HUDEP-2 (cell line): ENCODE measurements around the gene RCC1.
"Not testable (repeated sequence)": the region's sequence is repeated elsewhere in the genome, so short reads cannot be mapped to it uniquely, and the experiment has no call there.

Experiments
- DNase-seq, 76 experiments: peaks; one replicate each; lab custom pipeline; 2025; ENCODE audit not compliant: unreplicated experiment in 76 of 76; lab: John Stamatoyannopoulos, UW

The RCC1 gene

GRCh38 chr1:28505406-28506187, at the start of gene RCC1:
TSS of gene RCC1 (plus strand) at chr1:28506043. CDS start at chr1:28529867, 23,824 bp downstream.
- DNase-seq = peak in 75 of 76 experiments; percentile 36 to 97 (median 93)

- no peak for DNase-seq
Observed at GRCh38 chr1:28456078-28456477, 49.8 kb upstream of the RCC1 start.

- DNase-seq = no peak
Observed at GRCh38 chr1:28457678-28458077, 48.2 kb upstream of the RCC1 start.

- DNase-seq = no peak
Observed at GRCh38 chr1:28458237-28459228, 47.3 kb upstream of the RCC1 start.

GRCh38 chr1:28466226-28466778, 39.5 kb upstream of the RCC1 start:
- DNase-seq = no peak

- no peak for DNase-seq
Observed at GRCh38 chr1:28470146-28470545, 35.7 kb upstream of the RCC1 start.

- not testable (repeated sequence) for DNase-seq
Observed at GRCh38 chr1:28479497-28479896, 26.3 kb upstream of the RCC1 start.

- DNase-seq = no peak
Observed at GRCh38 chr1:28480308-28480707, 25.5 kb upstream of the RCC1 start.

- DNase-seq = no peak
Observed at GRCh38 chr1:28482138-28482537, 23.7 kb upstream of the RCC1 start.

GRCh38 chr1:28482702-28483101, 23.1 kb upstream of the RCC1 start:
- DNase-seq = no peak

- no peak for DNase-seq
Observed at GRCh38 chr1:28494737-28495136, 11.1 kb upstream of the RCC1 start.

- DNase-seq = no peak
Observed at GRCh38 chr1:28499553-28499952, 6.3 kb upstream of the RCC1 start.

- DNase-seq = no peak
Observed at GRCh38 chr1:28501925-28502324, 3.9 kb upstream of the RCC1 start.

- DNase-seq = no peak
Observed at GRCh38 chr1:28503117-28503516, 2.7 kb upstream of the RCC1 start.

- peak in 2 of 76 experiments; percentile 16 to 48 for DNase-seq
Observed at GRCh38 chr1:28506907-28507246, 1.0 kb downstream of the RCC1 start.

- DNase-seq = peak in 16 of 76 experiments; percentile 12 to 52 (median 25)
Observed at GRCh38 chr1:28507247-28507645, 1.4 kb downstream of the RCC1 start.

- DNase-seq = peak in 11 of 76 experiments; percentile 13 to 47 (median 24)
Observed at GRCh38 chr1:28507646-28508434, 2.0 kb downstream of the RCC1 start.

GRCh38 chr1:28508435-28508754, 2.6 kb downstream of the RCC1 start:
- peak in 9 of 76 experiments; percentile 13 to 43 (median 27) for DNase-seq

- DNase-seq = peak in 25 of 76 experiments; percentile 17 to 69 (median 51)
Observed at GRCh38 chr1:28509705-28510272, 3.9 kb downstream of the RCC1 start.
